ENCODE data around the gene MYCBP2.

DNA sequence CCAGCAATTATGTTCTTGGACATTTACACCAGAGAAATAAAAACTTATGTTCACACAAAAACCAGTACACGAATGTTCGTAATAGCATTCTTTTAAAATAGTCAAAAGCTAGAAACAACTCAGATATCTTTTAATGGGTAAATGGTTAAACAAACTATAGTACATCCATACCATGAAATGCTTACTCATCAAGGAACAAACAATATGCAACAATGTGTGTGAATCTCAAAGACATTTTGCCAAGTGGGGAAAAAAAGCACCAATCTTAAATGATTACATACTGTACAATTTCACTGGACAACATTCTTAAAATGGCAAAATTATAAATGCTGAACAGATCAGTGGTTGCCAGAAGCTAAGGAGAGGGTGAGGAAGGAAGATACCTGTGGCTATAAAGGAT, 36.6 kb downstream of the MYCBP2 start:
- TF ChIP-seq, protein P1, sequence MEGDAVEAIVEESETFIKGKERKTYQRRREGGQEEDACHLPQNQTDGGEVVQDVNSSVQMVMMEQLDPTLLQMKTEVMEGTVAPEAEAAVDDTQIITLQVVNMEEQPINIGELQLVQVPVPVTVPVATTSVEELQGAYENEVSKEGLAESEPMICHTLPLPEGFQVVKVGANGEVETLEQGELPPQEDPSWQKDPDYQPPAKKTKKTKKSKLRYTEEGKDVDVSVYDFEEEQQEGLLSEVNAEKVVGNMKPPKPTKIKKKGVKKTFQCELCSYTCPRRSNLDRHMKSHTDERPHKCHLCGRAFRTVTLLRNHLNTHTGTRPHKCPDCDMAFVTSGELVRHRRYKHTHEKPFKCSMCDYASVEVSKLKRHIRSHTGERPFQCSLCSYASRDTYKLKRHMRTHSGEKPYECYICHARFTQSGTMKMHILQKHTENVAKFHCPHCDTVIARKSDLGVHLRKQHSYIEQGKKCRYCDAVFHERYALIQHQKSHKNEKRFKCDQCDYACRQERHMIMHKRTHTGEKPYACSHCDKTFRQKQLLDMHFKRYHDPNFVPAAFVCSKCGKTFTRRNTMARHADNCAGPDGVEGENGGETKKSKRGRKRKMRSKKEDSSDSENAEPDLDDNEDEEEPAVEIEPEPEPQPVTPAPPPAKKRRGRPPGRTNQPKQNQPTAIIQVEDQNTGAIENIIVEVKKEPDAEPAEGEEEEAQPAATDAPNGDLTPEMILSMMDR (IDR thresholded peaks at IDR 0.05), result no peak
- no peak for TF ChIP-seq TEAD4 (IDR thresholded peaks at IDR 0.05; ENCODE audit: borderline replicate concordance, insufficient read depth)
- no peak for TF ChIP-seq NRF1 (IDR thresholded peaks at IDR 0.05; ENCODE audit: low read depth, low read length)
- TF ChIP-seq EZH2phosphoT487 (IDR thresholded peaks at IDR 0.05; ENCODE audit: borderline replicate concordance, low read depth), result no peak
- TF ChIP-seq TAF1 (IDR thresholded peaks at IDR 0.05; ENCODE audit: borderline replicate concordance, low read depth, low read length), result no peak
